ENCODE measurements around the gene CDH8.

The CDH8 gene

GRCh38 chr16:61644736-61645135 lies 391.5 kb downstream of the CDH8 start:
- no peak for DNase-seq (ENCODE audit: insufficient read length, low spot score)
- no peak for FAIRE-seq
- no peak for TF ChIP-seq CTCF (IDR thresholded peaks at IDR 0.05; ENCODE audit: insufficient read depth, missing control alignments)

- no peak for FAIRE-seq
Observed at GRCh38 chr16:61617219-61617783, 418.9 kb downstream of the CDH8 start.

GRCh38 chr16:61616088-61616487 lies 420.1 kb downstream of the CDH8 start:
- no peak for DNase-seq (ENCODE audit: insufficient read length, low spot score)
- TF ChIP-seq CTCF (IDR thresholded peaks at IDR 0.05; ENCODE audit: insufficient read depth, missing control alignments): no peak
- no peak for FAIRE-seq

More at GRCh38 chr16:61617219-61617783, 418.9 kb downstream of the CDH8 start:
- no peak for DNase-seq (ENCODE audit: insufficient read length, low spot score)
- TF ChIP-seq CTCF (IDR thresholded peaks at IDR 0.05; ENCODE audit: insufficient read depth, missing control alignments): no peak

- FAIRE-seq: no peak
Observed at GRCh38 chr16:61611847-61612491, 424.3 kb downstream of the CDH8 start.

GRCh38 chr16:61606581-61606980 lies 429.7 kb downstream of the CDH8 start:
- DNase-seq (ENCODE audit: insufficient read length, low spot score) (no peak), FAIRE-seq (no peak)
- TF ChIP-seq CTCF (IDR thresholded peaks at IDR 0.05; ENCODE audit: insufficient read depth, missing control alignments): no peak

More at GRCh38 chr16:61611847-61612491, 424.3 kb downstream of the CDH8 start:
- DNase-seq (ENCODE audit: insufficient read length, low spot score): no peak
- no peak for TF ChIP-seq CTCF (IDR thresholded peaks at IDR 0.05; ENCODE audit: insufficient read depth, missing control alignments)
